Activated CD8-positive, alpha-beta memory T cell treated with anti-CD3 and anti-CD28 coated beads, Interleukin-2, amount 50 U/mL, for 1 hour (primary cell): ENCODE measurements around the gene TMEM191C.
"Not testable (repeated sequence)": the region's sequence is repeated elsewhere in the genome, so short reads cannot be mapped to it uniquely, and the experiment has no call there.

Source experiments
- DNase-seq: peaks from one replicate; pipeline ENCODE4 v3.0.0-alpha.2; 2020; ENCODE audit errors: extremely low read depth

Gene TMEM191C

DNA sequence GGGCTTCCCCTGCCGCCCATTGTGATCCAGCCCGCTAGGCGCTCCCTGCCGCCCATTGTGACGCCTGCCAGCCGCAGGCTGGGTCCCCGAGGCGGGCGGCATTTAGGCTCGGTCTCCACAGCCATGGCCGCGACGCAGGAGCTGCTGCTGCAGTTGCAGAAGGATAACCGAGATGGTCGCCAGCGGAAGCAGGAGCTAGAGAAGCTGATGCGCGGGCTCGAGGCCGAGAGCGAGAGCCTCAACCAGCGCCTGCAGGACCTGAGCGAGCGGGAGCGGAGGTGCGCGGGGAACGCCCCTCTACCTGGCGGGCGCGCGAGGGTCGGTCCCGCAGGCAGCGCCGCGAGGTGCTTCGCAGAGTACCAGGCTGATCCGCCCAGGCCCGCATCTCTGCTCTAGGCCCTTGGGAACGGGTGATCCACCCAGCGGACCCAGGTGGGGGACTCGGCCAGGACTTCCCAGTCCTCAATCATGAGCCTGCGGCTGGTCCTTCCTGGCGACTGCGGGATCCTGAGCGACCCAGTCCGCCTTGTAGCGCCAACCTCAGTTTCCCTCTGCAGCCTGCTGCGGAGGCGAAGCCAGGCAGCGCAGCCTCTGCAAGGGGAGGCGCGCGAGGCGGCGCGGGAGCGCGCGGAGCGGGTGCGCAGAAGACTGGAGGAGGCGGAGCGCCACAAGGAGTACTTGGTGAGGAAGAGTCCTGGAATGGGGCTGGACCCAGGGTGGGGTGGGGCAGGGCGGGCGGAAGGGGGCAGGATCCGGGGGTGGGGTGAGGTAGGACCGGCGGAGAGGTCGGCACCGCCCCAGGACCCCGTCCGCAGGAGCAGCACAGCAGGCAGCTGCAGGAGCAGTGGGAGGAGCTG is at the start of gene TMEM191C:
Gene TMEM191C (plus strand): TSS at position 51 of the 857 bp plus-strand sequence. CDS start 73 bp downstream, at position 124.
- DNase-seq: not testable (repeated sequence)

DNA sequence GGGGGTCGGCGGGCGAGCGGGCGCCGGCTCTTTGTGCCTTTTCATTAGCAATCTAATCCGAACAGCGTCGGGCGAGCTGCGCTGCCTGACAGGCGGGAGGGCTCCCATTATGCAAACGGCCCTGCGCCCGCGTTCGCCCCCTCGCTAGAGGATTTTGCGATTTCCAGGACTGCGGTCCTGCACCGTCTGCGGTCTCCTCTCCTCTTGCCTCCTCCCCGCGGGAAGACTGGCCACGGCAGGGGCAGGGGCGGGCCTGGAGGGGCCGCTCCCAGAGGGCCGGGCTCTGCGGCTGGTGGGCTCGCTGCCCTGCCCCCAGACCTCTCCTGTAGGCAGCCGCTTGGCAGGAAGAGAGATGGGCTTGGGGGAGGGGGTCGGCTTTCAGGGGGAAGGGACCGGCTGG is 49.3 kb upstream of the TMEM191C start:
- DNase-seq: not testable (repeated sequence)

- DNase-seq: not testable (repeated sequence)
These were observed 48.1 kb upstream of the TMEM191C start for GRCh38 chr22:21418974-21419638.

DNA sequence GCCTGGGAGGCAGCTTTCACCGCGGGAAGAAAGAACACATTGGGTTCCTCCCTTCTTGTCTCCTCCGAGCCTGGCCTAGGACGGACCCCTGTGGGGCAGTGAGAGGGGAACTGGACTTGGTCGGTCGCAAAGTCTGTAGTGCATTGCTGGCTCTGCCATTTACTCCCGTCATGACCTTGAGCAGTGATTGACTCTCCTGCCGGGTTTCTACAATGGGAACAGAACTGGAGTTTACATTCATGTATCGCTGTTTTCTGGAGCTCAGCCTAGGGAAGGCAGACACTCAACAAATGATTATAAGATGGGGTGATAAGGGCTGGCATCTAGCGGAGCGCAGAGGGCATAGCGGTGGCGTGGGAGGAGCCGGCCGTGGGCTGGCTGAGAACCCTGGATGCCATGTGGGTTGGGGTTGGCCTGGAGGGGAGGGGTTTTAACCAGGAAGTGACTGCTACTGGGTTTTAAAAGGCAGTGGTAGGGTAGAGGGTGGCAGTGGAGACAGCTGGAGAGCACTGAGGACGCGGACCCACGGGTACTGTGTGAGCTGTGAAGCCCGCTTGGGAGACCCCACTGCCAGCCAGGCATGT is 46.9 kb upstream of the TMEM191C start:
- not testable (repeated sequence) for DNase-seq

DNA sequence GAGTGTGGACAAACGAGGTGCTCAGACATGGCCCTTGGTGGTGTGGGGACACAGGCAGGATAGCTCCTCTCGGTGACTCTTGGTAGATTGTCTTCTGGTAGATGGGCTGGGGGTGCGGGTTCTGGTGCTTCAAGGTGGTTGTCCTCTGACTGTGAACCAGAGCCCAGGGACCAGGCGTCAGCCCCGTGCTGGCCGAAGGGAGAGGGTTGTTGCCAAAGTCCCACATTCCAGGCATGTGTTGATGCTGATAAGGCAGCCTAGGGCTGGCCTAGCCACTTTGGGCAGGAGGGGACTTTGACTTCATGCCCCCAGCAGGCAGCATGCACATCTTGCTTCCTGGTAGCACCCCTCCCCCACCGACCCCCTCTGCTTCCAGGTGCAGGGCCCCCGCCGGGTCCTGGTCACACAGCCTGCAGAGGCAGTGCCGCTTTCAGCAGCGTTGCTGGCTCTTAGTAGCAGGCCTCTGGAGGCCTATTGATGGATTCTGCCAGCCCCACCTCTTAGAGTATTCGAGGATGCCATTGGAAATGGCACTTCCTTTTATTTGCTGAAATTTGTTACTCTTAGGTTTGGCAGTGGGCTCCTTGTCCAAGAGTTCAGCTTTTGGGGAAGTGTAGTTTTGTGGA is 43.0 kb upstream of the TMEM191C start:
- DNase-seq: not testable (repeated sequence)

GRCh38 chr22:21434378-21435233 is 32.6 kb upstream of the TMEM191C start:
- not testable (repeated sequence) for DNase-seq

DNA sequence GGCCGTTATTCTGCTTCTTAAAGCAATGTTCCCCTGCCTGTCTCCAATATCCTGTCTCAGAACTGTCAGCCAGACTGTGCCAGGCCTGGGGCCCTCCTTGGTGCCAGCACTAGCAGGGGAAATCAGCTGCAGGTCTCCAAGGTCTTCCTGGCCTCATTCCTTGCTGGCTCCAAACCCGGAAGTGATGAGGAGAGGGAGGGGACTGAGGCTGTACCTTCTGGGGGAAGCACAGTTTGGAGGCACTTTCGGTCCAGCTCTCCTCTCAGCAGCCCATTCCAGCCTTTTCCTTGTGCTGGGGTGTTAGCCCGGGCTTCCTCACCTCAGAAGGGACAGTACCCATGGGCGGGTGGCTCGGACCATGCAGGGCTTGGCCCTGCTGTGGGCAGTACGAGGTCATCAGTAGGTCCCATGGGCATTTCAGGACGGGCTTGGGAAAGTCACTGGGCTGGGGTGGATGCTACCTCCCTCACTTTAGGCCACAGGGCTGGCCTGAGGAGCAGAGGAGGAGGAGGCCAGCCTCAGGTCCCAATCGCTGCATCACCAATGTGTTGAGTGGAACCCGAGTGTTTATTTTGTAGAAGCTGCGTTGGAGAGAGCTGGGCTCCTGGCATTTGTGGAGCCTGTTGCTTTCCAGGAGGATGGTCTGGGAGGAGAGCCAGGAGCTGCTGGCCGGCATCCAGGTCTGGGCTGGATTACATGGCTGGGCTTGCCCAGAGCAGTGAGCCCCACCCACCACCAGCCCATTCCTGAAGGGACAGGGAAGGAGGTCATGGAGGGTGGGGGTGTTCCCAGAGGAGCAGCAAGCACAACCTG is 31.0 kb upstream of the TMEM191C start:
- DNase-seq: not testable (repeated sequence)

GRCh38 chr22:21438013-21438412 is 29.2 kb upstream of the TMEM191C start:
- not testable (repeated sequence) for DNase-seq

- DNase-seq: not testable (repeated sequence)
These were observed 27.1 kb upstream of the TMEM191C start for GRCh38 chr22:21440018-21440636.

- not testable (repeated sequence) for DNase-seq
These were observed 26.5 kb upstream of the TMEM191C start for GRCh38 chr22:21440676-21441075.

DNA sequence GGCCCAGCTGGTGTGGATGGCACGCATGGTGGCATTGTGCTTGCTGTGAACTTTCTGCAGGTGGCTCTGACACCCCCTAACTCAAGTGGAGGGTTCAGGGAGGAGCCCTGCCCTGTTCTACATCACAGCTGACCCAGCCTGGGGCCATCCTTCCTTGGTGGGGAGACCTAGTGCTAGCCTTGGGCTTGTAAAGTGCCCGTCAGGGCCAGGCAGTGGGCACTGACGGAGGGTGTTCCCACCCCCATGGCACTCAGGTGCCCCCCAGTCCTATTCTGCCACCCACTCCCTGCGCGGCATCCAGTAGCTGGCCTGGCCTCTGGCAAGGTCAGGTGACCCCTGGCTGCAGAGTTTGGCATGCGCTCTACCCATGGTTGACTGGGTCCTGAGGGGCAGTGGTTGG is 26.0 kb upstream of the TMEM191C start:
- DNase-seq: not testable (repeated sequence)

- DNase-seq: not testable (repeated sequence)
These were observed 25.1 kb upstream of the TMEM191C start for GRCh38 chr22:21442123-21442522.

GRCh38 chr22:21442646-21443045 is 24.5 kb upstream of the TMEM191C start:
- not testable (repeated sequence) for DNase-seq

- no peak for DNase-seq
These were observed 24.0 kb upstream of the TMEM191C start for GRCh38 chr22:21443057-21443734.

GRCh38 chr22:21443735-21444421 is 23.3 kb upstream of the TMEM191C start:
- DNase-seq: no peak

DNA sequence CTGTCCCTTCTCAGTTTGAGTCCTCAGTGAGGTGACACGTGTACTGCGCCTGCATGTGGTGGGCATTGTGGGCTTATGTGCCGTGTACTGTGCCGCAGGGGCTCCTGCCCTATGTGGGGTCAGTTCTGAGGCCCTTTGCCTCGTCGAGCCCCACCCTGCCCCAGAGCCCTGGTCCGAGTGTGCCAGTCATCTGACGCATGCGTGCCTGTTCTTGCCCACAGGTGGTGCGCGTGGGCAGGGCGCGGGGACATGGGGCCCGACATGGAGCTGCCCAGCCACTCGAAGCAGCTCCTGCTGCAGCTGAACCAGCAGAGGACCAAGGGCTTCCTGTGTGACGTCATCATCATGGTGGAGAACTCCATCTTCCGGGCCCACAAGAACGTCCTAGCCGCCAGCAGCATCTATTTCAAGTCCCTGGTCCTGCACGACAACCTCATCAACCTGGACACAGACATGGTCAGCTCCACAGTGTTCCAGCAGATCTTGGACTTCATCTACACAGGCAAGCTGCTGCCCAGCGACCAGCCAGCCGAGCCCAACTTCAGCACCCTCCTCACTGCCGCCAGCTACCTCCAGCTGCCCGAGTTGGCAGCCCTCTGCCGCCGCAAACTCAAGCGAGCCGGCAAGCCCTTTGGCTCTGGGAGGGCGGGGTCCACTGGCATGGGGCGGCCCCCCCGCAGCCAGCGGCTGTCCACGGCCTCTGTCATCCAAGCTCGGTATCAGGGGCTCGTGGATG is 22.3 kb upstream of the TMEM191C start:
- DNase-seq: no peak

DNA sequence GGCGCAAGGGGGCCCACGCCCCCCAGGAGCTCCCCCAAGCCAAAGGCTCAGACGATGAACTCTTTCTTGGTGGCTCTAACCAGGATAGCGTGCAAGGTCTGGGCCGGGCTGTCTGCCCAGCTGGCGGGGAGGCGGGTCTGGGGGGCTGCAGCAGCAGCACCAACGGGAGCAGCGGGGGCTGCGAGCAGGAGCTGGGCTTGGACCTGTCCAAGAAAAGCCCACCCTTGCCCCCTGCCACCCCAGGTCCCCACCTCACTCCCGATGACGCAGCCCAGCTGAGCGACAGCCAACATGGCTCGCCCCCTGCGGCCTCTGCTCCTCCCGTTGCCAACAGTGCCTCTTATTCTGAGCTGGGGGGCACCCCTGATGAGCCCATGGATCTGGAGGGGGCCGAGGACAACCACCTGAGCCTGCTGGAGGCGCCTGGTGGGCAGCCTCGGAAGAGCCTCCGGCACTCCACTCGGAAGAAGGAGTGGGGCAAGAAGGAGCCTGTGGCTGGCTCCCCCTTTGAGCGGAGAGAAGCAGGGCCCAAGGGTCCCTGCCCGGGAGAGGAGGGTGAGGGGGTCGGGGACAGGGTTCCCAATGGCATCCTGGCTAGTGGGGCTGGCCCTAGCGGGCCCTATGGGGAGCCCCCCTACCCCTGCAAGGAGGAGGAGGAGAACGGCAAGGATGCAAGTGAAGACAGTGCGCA is 21.6 kb upstream of the TMEM191C start:
- DNase-seq: no peak
